Activated CD8-positive, alpha-beta memory T cell treated with anti-CD3 and anti-CD28 coated beads, Interleukin-2, amount 10 ng/mL, durations not matched to agents 7 days and 5 days (primary cell): ENCODE data around the gene NUBP2. TPM values are rescaled to one million over a fixed set of nuclear protein-coding genes. Genes with fewer than 3 reads are reported as not detected.

Experiments
- ATAC-seq: fragments of 150-1000 bp; cut with Tn5 transposase; one replicate; pipeline ENCODE4 v1.10.0; 2021; ENCODE audit warnings: moderate library complexity
- CTCF ChIA-PET: fragments of 350-600 bp; sonication (Branson Sonifier 250); formaldehyde crosslinking; loops from one replicate; lab custom pipeline; 2021; ENCODE audit warnings: antibody characterized with exemption; lab: Charles Lee
- DNase-seq: peaks from one replicate; pipeline ENCODE4 v3.0.0-alpha.2; 2020
- H3K27ac Mint-ChIP-seq: one replicate; pipeline ENCODE4 v1.8.0; 2021; ENCODE audit warnings: mild to moderate bottlenecking, mixed read lengths
- H3K27me3 Mint-ChIP-seq: one replicate; pipeline ENCODE4 v1.8.0; 2021; ENCODE audit warnings: mixed read lengths
- H3K36me3 Mint-ChIP-seq: one replicate; pipeline ENCODE4 v1.8.0; 2021; ENCODE audit warnings: mild to moderate bottlenecking, mixed read lengths
- H3K4me1 Mint-ChIP-seq: one replicate; pipeline ENCODE4 v1.8.0; 2021; ENCODE audit warnings: mixed read lengths
- H3K4me3 Mint-ChIP-seq: one replicate; pipeline ENCODE4 v1.8.0; 2021; ENCODE audit warnings: mild to moderate bottlenecking, moderate library complexity, mixed read lengths
- H3K9me3 Mint-ChIP-seq: one replicate; pipeline ENCODE4 v1.8.0; 2022; ENCODE audit warnings: low read depth, mixed read lengths
- total RNA-seq, 2 experiments: library from RNA; stranded (reverse); gene quantifications; one replicate each; pipeline ENCODE4 v1.2.3, GENCODE V29; 2021

NUBP2 gene
- total RNA-seq, 2 experiments from 2014 or later = 52.5 to 64.0 TPM

- peaks cover 6% of the 10 kb centered on the region for H3K36me3 Mint-ChIP-seq
- no peaks in the 10 kb centered on the region for H3K4me1 Mint-ChIP-seq
- ATAC-seq = no peak
- H3K27ac Mint-ChIP-seq = no peak overlapping the region
- H3K4me3 Mint-ChIP-seq = no peak overlapping the region
- H3K27me3 Mint-ChIP-seq = no peaks in the 10 kb centered on the region
- H3K9me3 Mint-ChIP-seq = no peaks in the 10 kb centered on the region
- CTCF ChIA-PET = interaction anchor here (0.6 to 1.6 kb wide), 2 partner anchors 10 kb away, joined by 3 read pairs; no protein-coding TSS in a partner anchor
- DNase-seq = no peak
Observed at GRCh38 chr16:1763521-1764511, 18.9 kb upstream of the NUBP2 start.

- ATAC-seq (no peak), DNase-seq (no peak)
- Mint-ChIP-seq H3K4me3 (no peak overlapping the region), H3K4me1 (peaks cover under 1% of the 10 kb centered on the region), H3K9me3 (no peaks in the 10 kb centered on the region), H3K27me3 (no peaks in the 10 kb centered on the region), H3K27ac (no peak overlapping the region), H3K36me3 (peaks cover 6% of the 10 kb centered on the region)
- CTCF ChIA-PET = interaction anchor here (0.6 to 1.6 kb wide), 4 partner anchors 9 to 365 kb away, joined by 3 read pairs; no protein-coding TSS in a partner anchor
Observed at GRCh38 chr16:1764971-1765370, 17.8 kb upstream of the NUBP2 start.

GRCh38 chr16:1765826-1766225, 16.9 kb upstream of the NUBP2 start:
- H3K4me3 Mint-ChIP-seq = no peak overlapping the region
- H3K9me3 Mint-ChIP-seq = no peaks in the 10 kb centered on the region
- H3K27ac Mint-ChIP-seq = no peak overlapping the region

GRCh38 chr16:1766231-1766630, 16.5 kb upstream of the NUBP2 start:
- ATAC-seq (no peak), DNase-seq (no peak)
- Mint-ChIP-seq H3K4me1 (peaks cover 4% of the 10 kb centered on the region), H3K36me3 (peaks cover 4% of the 10 kb centered on the region), H3K4me3 (no peak overlapping the region), H3K9me3 (no peaks in the 10 kb centered on the region), H3K27me3 (no peaks in the 10 kb centered on the region), H3K27ac (no peak overlapping the region)
- CTCF ChIA-PET = no interaction called here

More at GRCh38 chr16:1765826-1766225, 16.9 kb upstream of the NUBP2 start:
- H3K27me3 Mint-ChIP-seq = no peaks in the 10 kb centered on the region
- peaks cover 4% of the 10 kb centered on the region for H3K4me1 Mint-ChIP-seq
- peaks cover 6% of the 10 kb centered on the region for H3K36me3 Mint-ChIP-seq
- ATAC-seq (no peak), DNase-seq (no peak)
- CTCF ChIA-PET = interaction anchor here (0.9 kb wide), 1 partner anchor 42 kb away, joined by 3 read pairs; no protein-coding TSS in a partner anchor

- DNase-seq = no peak
- no peaks in the 10 kb centered on the region for H3K9me3 Mint-ChIP-seq
- no peak for ATAC-seq
- CTCF ChIA-PET = no interaction called here
- no peak overlapping the region for H3K4me3 Mint-ChIP-seq
- H3K36me3 Mint-ChIP-seq = peaks cover 2% of the 10 kb centered on the region
- peaks cover 4% of the 10 kb centered on the region for H3K4me1 Mint-ChIP-seq
- H3K27ac Mint-ChIP-seq = no peak overlapping the region
- H3K27me3 Mint-ChIP-seq = no peaks in the 10 kb centered on the region
Observed at GRCh38 chr16:1766701-1767100, 16.1 kb upstream of the NUBP2 start.

- CTCF ChIA-PET = interaction anchor here (1.4 kb wide), 1 partner anchor 62 kb away, joined by 3 read pairs; no protein-coding TSS in a partner anchor
- no peaks in the 10 kb centered on the region for H3K27me3 Mint-ChIP-seq
Observed at GRCh38 chr16:1767116-1767994, 15.4 kb upstream of the NUBP2 start.

GRCh38 chr16:1768061-1768766, 14.5 kb upstream of the NUBP2 start:
- no peak for ATAC-seq
- H3K9me3 Mint-ChIP-seq = no peaks in the 10 kb centered on the region
- no peak overlapping the region for H3K27ac Mint-ChIP-seq
- no peak for DNase-seq
- CTCF ChIA-PET = interaction anchor here (0.7 to 1.4 kb wide), 2 partner anchors 45 to 63 kb away, joined by 3 read pairs; no protein-coding TSS in a partner anchor
- H3K27me3 Mint-ChIP-seq = no peaks in the 10 kb centered on the region
- peaks cover 7% of the 10 kb centered on the region for H3K36me3 Mint-ChIP-seq
- peaks cover 4% of the 10 kb centered on the region for H3K4me1 Mint-ChIP-seq
- no peak overlapping the region for H3K4me3 Mint-ChIP-seq

More at GRCh38 chr16:1767116-1767994, 15.4 kb upstream of the NUBP2 start:
- Mint-ChIP-seq H3K4me1 (peaks cover 4% of the 10 kb centered on the region), H3K9me3 (no peaks in the 10 kb centered on the region), H3K4me3 (no peak overlapping the region), H3K27ac (no peak overlapping the region), H3K36me3 (peaks cover 5% of the 10 kb centered on the region)
- no peak for ATAC-seq
- DNase-seq = no peak

- Mint-ChIP-seq H3K4me3 (no peak overlapping the region), H3K27me3 (no peaks in the 10 kb centered on the region)
- CTCF ChIA-PET = interaction anchor here (0.7 to 1.4 kb wide), 2 partner anchors 45 to 63 kb away, joined by 3 read pairs; no protein-coding TSS in a partner anchor
Observed at GRCh38 chr16:1768767-1769401, 13.9 kb upstream of the NUBP2 start.

GRCh38 chr16:1769402-1770300, 13.1 kb upstream of the NUBP2 start:
- ATAC-seq (no peak), DNase-seq (no peak)
- CTCF ChIA-PET = interaction anchor here (1.3 kb wide), 1 partner anchor 64 kb away, joined by 4 read pairs; the partner anchor contains the start of gene MAPK8IP3
- no peaks in the 10 kb centered on the region for H3K27me3 Mint-ChIP-seq
- H3K4me1 Mint-ChIP-seq = peaks cover 9% of the 10 kb centered on the region
- H3K9me3 Mint-ChIP-seq = no peaks in the 10 kb centered on the region
- peak overlapping the region; percentile 100 for H3K4me3 Mint-ChIP-seq
- peaks cover 7% of the 10 kb centered on the region for H3K36me3 Mint-ChIP-seq
- H3K27ac Mint-ChIP-seq = no peak overlapping the region

More at GRCh38 chr16:1768767-1769401, 13.9 kb upstream of the NUBP2 start:
- no peak overlapping the region for H3K27ac Mint-ChIP-seq
- no peaks in the 10 kb centered on the region for H3K9me3 Mint-ChIP-seq
- H3K4me1 Mint-ChIP-seq = peaks cover 5% of the 10 kb centered on the region
- DNase-seq (no peak), ATAC-seq (no peak)
- H3K36me3 Mint-ChIP-seq = peaks cover 7% of the 10 kb centered on the region

GRCh38 chr16:1770328-1771187, 12.2 kb upstream of the NUBP2 start:
- peak overlapping the region; percentile 100 for H3K4me3 Mint-ChIP-seq
- H3K27me3 Mint-ChIP-seq = no peaks in the 10 kb centered on the region
- peaks cover 13% of the 10 kb centered on the region for H3K4me1 Mint-ChIP-seq
- peak; percentile 2 for ATAC-seq
- H3K9me3 Mint-ChIP-seq = no peaks in the 10 kb centered on the region
- peaks cover 7% of the 10 kb centered on the region for H3K36me3 Mint-ChIP-seq
- peak; percentile 58 for DNase-seq
- CTCF ChIA-PET = interaction anchor here (1.3 to 3.9 kb wide), 3 partner anchors 12 to 64 kb away, joined by 4 to 47 read pairs (median 7); partner anchors contain the start of genes MAPK8IP3, NUBP2 and SPSB3
- peak overlapping the region; percentile 75 for H3K27ac Mint-ChIP-seq
